ENCODE measurements around the gene COX7B.
"Not testable (repeated sequence)": the region's sequence is repeated elsewhere in the genome, so short reads cannot be mapped to it uniquely, and the experiment has no call there.

Gene COX7B, protein sequence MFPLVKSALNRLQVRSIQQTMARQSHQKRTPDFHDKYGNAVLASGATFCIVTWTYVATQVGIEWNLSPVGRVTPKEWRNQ

DNA sequence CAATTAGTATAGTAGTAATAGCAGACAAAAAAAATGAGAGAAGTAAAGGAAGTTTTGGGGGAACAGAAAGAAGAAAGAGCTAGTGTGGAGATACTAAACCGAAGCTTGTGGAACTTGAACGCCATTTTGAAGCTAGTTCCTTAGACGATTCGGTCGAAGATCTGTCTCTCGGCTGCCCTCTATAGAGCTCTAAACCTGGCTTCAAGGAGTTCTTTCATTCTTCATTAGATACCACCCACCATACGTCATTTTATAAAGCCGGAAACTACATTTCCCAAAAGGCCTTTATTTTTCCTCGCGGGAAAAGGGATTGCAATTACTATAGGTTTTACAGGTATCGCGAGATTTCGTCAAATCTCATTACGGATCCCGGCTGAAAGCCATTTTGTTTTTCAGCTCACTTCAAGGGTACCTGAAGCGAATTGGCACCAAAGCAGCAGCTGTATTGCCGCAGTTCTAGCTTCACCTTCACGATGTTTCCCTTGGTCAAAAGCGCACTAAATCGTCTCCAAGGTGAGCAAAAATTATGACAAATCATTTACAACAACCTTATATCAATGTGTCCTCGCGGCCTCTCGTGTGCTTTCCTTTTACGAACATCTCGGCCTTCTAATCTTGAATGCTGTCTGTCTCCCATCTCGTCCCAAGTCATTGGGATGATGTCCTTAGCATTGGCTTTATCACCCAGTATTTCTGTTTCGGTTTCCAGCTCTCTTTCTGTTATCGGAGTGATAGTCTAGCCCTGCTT, at the start of gene COX7B:
Gene COX7B (plus strand): TSS at position 388 of the 748 bp plus-strand sequence. CDS start 86 bp downstream, at position 474.
- DNase-seq = peak; percentile 90 to 96

DNA sequence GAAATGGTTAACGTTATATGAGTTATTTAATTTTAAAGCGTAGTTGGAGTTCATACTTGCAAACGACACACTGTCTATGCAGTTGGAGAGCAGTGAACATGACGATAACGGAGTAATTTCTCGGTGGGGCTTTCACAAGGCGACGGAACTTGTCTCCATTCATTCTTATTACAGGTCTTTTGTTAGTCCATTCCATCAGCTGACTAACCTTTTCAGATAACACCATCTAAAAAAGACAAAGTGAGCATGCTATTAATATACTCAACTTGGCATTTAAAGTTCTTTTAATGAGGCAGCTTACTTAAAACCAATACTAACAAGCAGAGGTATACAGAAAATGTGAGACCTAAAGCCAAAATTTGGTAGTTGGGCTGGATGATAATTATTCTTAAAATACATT, 23.9 kb upstream of the COX7B start:
- DNase-seq = no peak

DNA sequence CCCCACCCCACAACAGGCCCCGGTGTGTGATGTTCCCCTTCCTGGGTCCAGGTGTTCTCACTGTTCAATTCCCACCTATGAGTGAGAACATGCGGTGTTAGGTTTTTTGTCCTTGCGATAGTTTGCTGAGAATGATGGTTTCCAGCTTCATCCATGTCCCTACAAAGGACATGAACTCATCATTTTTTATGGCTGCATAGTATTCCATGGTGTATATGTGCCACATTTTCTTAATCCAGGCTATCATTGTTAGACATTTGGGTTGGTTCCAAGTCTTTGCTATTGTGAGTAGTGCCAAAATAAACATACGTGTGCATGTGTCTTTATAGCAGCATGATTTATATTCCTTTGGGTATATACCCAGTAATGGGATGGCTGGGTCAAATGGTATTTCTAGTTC, 17.9 kb upstream of the COX7B start:
- DNase-seq = not testable (repeated sequence)

DNA sequence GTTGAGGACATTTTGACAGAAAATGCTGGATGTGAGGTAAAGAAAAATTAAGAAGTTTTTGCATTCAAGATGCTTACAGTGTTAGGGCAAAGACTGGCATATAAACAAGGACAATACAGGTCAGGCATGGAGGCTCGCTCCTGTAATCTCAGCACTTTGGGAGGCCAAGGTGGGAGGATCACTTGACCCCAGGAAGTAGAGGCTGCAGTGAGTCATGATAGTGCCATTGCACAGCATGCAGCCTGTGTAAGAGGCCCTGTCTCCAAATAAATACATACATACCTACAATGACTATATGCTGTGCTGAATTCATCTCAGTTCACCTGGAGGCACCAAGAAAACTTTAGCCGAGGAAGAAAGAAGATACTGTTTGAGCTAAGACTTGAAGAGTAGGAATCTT, 6.4 kb upstream of the COX7B start:
- no peak for DNase-seq

DNA sequence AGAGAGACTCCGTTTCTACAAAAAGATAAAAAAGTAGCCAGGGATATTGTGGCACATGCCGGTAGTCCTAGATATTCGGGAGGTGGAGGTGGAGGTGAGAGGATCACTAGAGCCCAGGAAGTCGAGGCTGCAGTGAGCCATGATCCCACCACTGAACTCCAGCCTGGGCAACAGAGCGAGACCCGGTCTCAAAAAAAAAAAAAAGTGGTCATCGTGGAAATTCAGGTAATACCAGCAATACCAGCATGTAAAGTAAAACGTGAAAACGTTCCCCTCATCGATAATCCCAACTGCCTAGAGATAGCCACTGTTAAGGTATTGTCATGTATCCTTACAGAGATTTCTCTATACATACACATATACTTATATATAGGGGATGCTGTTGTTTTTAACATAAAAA, 5.6 kb upstream of the COX7B start:
- DNase-seq = no peak

DNA sequence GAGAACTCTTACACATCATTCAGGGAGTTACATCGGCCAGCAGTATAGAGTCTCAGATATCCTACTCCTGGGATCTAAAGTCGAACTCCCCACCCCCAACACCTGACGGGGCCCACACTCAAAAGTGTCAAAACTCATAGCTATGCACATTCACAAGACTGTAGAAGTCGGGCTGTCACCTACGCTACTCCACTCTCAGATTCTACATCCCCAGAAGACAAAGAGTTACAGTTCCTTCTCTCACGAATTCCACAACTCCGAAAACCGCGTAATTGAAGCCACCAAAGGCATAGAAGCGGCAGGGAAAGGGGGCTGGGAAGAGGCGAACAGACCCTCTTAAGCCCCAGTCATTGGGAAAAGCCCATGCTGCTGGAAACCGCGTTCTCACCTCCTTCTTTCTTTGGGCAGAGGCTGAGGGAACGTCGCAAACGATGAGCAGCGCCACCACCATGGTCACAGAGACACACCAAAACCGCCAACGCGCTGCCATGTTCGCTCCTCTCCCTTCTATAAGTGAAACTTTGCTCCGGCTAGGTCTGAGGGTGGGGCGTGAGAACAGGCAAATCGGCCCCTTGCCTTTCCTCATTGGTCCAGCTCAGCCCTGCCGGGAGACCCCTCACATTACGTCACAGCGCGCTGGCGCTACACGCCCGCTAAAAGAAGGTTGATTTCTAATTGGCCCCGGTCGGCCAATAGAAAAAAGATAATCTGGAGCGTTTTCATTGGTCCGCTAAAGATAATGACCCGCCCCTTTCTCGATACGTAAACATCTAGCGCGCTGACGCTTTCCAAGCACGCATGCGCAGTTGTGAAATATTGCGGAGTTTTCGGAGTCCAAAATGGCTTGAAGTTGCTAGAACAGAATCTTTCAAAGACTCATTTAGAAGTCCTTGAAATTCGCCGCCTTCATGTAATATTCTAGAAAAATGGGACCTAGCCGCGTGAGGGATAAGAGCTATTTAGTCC, 4.1 kb upstream of the COX7B start, which contains the start of gene MAGT1:
Gene MAGT1 (minus strand): TSS at position 515 of the 966 bp plus-strand sequence. CDS start 25 bp downstream, at position 490.
- DNase-seq = peak; percentile 95 to 97

DNA sequence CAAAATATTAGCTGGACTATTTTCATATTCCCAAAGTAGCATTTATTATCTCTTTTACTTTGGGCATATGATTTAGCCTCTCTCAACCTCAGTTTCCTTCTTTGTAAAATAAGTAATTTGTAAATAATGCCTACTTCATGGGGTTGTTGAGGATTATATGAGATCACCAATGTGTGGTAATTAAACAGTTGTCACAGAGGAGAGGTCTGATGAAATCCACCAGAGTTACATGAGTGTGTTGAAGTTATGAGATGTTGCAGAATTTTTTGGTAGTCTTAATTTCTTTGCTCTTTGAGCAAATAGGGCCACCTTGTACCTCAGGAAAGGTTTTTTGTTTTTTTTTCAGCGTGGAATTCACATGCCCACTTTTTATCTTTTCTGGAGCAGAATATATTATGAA, 1.4 kb downstream of the COX7B start:
- no peak for DNase-seq

DNA sequence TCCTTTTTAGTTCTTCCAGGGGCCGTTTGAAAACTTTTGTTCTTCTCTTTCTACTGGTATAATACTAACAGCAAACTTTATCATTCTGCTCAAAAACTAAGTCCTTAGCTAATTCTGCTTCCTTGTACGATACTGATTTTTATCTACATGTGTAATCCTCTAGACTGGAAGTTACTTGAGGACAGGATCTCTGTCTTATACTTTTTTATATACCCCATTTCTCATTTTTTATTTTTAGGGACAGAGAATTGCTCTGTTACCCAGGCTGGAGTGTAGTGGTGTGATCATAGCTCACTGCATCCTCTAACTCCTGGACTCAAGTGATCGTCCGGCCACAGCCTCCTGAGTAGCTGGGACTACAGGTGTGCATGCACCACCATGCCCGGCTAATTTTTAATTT, 2.2 kb downstream of the COX7B start:
- no peak for DNase-seq

DNA sequence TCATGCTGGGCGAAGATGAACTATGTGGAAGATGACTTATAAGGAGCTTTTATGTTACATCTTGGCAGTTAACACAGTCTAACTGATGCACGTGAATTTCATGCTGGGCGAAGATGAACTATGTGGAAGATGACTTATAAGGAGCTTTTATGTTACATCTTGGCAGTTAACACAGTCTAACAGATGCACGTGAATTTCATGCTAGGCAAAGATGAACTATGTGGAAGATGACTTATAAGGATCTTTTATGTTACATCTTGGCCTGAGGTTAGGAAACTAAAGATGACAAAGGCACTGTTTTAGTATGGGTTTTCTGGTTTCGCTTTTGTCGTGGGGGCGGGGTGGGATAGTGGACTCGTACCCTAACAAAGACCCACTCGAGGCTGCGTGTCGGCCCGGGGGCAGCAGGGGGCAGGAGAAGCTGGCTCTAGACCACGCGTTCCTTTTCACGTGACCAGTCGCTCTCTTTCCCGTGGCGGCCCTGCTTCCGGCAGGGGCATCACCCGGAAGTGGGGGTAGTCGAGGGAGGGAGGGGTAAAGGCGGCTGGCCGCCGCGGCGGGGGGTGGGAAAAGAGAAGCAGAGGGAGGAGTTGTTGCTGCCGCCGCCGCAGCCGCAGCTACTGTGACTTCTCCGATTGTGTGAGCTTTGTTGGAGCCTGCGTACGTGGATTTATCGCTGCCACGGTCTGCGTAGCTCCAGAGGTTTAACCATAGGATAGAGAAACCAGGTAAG, 11.0 kb downstream of the COX7B start, which contains the start of gene ATP7A:
Gene ATP7A (plus strand): TSS at position 586 of the 733 bp plus-strand sequence. CDS start 60,949 bp downstream, outside the sequence.
- peak; percentile 56 to 88 for DNase-seq

DNA sequence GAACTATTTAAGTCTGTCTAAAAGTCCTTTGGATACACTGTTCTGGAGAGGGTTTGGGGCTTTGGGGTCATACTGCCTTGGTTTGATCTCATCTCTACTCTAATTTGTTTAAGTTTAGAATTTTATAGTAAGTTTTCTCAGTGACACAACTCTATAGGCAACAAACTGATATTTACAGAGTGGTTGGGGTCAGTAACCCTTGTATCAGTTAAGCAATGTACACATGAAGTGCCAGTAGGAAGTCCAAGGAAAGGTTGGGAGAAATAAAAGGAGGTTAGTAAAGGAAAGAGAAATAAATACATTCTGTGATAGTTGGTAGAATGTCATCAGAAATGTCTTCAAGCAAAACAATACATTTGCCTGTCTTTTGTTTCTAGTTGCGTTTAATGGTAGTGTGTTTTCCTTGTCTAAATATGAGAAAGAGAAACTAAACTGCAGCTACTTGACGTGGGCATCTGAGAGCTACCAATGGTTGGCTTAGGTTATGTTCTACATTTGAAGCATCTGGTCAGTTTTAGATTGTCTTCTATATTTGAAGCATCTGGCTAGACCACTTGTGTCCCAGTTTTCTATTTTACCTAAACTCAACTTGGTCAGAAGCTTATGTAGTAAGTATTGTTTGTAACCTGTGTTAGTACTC, 18.1 kb downstream of the COX7B start:
- DNase-seq = no peak

DNA sequence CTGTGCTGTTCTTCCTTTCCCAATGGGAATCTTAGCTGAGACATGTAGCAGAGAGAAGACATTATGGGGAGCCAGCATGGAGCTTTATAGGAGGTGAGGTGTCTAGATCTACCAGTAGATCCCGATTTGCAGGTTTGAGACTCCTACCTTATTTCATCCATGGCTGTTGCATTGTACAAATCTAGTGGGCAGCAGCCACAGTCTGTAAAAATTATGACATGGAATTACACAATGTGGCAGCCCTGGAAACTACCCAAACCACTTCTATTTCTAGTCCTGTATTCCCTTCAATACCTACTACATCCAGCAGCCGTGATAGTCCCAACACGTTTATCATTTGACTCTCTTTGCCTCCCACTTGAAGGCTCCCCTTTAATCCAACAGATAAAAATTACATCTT, 19.3 kb downstream of the COX7B start:
- no peak for DNase-seq

DNA sequence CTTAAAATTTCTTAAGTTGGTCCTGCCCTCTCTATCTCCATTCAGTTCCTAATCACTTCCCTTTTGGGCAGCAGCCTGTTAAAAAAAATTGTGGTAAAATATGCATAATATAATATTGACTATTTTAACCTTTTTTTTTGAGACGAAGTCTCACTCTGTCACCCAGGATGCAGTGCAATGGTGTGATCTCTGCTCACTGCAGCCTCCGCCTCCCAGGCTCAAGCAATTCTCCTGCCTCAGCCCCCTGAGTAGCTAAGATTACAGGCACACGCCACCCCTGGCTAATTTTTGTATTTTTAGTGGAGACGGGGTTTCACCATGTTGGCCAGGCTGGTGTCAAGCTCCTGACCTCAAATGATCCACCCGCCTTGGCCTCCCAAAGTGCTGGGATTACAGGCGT, 20.1 kb downstream of the COX7B start:
- not testable (repeated sequence) for DNase-seq

DNA sequence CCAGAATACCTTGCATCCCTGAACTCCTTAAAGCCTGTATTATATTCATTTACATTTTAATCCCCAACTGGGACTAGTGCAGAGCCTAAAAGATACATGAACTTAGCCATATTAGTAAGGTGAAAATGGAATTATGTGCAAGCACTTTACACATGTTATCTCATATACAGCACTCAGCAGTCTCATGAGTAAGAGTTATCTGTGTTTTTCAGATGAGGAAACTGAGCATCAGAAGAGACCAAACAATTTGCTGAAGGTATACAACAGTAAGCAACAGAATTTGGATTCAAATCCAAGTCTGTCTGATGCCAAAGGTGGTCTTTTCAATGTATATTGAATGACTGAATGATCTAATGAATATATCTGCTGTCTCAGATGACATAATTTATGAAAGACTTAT, 23.5 kb downstream of the COX7B start:
- no peak for DNase-seq

DNA sequence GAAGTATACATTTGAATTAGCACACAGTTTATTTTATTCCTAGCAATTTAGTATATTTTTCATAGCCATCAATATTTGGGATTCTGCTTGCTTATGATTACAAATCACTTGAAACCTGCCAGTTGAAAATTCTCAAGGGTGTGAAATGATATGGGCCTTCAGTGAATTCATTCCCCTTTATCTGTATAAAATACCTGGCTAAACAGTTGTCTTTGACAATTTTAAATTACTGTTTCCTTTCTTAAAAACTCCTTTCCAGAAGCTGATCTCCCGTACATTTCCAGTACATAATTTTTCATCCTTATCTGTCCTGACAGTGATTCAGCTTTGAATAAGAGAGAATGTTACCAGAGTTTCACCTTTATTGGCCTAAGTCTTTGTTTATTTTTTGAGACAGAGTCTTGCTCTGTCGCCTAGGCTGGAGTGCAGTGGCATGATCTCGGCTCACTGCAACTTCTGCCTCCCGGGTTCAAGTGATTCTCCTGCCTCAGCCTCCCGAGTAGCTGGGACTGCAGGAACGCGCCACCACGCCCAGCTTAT, 25.1 kb downstream of the COX7B start:
- DNase-seq = no peak

DNA sequence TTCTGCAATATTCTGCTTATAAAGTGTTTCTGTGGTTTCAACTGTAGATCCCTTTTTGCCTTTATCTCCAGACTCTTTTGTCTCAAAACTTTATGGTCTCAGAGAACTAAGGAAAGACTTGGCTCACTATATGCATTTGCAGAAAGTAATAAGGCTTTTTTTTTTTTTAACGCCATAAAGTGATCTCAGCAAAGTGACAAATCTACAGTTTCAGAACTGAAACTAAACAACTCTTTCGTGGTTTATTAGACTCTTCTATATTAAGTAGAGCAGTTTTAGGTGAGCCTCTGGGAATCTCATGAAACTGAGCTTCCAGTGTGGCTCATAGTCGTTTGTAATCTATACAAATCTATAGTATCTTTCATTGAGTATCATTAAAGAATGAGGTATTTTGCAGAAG, 26.5 kb downstream of the COX7B start:
- DNase-seq = no peak

DNA sequence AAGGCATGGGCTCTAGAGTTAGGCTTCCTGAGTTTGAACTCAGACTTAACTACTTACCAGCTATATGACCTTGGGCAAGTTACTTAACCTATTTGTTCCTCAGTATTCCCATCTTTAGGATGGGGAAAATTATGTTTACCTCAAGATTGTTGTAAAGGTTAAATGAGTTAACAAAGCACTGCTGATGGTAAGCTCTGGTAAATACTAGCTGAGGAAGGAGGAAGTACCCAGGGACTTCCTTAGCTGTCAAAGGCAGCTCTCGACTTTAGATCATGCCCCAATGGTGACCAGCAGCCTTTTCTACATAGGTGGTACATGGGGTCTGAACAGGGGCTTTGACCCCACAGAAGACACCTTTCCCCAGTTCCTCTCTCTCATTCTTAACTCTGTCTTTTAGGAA, 31.3 kb downstream of the COX7B start:
- DNase-seq = no peak

DNA sequence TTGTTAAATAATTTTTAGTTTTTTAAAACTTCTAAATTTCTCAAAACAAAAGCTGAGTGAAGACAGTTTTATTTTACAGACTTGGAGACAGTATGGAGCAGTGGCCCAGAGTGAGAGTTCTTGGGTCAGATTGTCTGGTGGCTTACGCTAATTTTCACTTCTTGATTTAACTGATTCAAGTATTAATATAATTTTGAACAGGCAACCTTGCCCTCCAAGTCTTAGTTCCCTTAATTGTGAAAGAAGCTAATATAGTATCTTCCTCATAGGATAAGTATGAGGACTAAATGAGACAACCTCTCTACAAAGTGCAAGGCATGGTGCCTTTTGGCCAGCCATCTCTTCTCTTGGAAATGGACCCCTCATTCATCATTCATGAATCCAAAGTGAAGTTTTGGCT, 36.6 kb downstream of the COX7B start:
- no peak for DNase-seq

DNA sequence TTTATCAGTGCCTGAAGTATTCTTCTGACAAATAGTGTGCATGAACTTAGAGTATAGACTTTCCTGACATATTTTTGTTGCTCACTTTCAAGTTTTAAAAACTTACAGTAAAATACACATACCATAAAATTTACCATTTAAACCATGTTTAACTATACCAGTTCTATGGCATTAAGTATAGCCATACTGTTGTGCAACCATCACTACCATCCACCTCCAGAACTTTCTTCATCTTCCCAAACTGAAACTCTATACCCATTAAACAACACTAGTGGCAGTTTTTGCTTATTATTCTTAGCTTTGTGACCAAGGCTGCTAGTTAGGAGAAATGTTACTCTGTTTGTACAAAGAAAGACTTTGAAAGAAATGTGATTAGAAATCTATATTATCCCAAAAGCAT, 37.0 kb downstream of the COX7B start:
- DNase-seq = no peak

DNA sequence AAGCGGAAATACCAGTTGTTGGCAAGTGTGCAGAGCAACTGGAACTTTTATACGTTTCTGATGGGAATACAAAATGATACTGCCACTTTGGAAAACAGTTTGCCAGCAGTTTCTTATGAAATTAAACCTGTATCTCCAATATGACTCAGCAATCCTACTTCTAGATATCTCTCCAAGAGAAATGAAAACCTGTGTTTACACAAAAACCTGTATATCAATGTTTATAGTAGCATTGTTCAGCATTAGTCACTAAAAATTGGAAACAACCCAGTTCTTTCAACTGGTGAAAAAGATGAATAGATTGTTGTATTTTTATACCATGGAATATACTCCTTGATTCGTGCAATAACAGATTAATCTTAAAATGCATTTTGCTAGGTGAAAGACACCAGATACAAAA, 38.0 kb downstream of the COX7B start:
- DNase-seq = no peak

DNA sequence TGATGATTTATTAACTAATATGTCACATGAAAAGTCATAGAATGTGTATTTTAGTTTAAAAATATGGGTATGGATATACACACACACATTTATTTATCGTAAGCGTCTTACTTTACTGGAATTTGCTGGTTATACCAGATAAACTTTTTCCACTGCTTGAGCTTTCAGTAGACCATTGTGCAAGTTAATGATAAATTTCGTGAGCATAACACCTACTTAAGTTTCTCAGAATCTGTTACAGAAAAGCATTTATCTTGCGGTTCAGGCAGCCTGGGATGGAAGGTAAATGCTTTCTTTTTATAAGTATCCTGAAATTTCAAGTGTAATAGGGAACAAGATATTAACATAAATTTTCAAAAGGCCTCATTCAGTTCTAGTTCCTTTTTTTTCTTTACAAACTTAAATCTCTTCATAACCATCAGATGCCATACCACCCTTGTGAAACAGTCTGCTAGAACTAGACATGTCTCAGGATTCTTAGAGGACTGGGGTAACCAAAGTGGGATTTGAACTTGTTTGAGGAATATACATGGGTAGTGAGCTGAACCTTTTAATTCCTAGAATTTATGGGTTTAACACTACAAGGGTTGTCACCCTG, 38.9 kb downstream of the COX7B start:
- DNase-seq = no peak

DNA sequence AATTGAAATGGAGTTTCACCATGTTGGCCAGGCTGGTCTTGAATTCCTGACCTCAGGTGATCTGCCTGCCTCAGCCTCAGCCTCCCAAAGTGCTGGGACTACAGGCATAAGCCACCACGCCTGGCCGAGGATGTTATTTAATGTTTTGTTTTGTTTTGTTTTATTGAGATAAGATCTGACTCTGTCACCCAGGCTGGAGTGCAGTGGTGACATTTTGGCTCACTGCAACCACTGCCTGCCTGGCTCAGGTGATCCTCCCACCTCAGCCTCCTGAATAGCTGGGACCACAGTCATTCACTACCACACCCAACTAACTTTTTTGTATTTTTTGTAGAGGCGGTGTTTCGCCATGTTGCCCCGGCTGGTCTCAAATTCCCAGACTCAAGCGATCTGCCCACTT, 45.8 kb downstream of the COX7B start:
- DNase-seq = not testable (repeated sequence)

Data from NCI-H446 (cell line).